HG02798 (cell line): ENCODE results near the gene MLLT6.

Experiments
- ATAC-seq: cut with Tn5 transposase; IDR thresholded peaks from one replicate; pipeline ENCODE4 v1.9.1; 2021; ENCODE audit warnings: mild to moderate bottlenecking; ENCODE audit not compliant: unreplicated experiment, poor library complexity

Gene MLLT6

DNA sequence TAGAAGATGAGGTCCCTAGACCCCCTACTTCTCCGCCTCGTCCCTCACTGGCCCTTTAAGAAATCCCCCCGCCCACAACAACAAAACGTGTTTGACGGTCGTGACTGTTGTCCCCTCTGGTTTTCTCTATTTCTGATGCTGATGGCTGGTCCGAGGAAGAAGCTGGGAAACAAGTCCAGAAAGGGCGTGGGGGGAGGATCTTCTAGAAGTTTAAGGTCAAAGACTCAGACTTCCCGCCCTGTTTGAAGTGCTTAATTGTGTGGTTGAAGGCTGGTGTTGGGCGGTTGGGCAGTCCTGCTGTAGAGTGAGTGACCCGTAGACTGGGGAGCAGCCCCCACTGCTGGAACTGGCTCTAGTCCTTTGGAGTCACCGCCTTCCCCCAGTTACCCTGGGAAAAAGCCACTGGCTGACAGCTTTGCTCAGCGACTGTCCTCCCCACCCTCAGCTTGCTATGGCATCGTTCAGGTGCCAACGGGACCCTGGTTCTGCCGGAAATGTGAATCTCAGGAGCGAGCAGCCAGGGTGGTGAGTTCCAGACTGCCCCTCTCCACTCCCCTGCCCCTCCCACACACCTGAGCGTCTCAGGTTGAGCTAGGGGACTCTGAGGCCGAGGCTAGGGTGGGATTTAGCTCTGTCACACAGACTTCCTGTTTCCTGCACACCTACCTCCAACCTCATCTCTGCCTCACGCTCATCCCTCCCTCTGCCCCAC, 1.6 kb downstream of the MLLT6 start:
- ATAC-seq = no peak

DNA sequence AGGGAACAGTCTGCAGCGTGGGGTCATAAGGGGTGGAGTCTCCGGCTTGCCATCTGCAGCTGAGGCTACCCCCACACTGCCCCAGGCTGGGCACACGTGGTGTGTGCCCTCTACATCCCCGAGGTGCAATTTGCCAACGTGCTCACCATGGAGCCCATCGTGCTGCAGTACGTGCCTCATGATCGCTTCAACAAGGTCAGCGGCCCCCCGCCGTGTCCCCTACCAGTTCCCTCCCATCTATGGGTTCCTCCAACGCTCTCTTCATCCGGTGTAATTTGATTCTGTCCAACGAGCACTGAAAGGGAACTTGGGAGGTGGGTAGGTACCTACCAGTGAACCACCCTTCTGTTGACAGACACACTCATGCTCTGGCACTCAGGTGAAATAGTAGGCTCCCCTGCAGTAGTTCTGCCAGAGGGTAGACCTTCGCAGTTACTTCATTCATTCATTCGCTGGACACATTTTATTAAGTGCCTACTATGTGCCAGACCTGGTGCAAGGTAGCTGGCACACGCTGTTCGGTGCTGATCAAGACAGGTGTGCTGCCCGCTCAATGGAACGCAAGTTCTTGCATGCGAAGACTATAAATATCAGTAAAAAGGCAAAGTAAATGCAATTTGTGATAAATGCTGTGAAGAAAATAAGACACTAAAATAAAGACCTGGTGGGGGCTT, 2.7 kb downstream of the MLLT6 start:
- ATAC-seq = no peak

DNA sequence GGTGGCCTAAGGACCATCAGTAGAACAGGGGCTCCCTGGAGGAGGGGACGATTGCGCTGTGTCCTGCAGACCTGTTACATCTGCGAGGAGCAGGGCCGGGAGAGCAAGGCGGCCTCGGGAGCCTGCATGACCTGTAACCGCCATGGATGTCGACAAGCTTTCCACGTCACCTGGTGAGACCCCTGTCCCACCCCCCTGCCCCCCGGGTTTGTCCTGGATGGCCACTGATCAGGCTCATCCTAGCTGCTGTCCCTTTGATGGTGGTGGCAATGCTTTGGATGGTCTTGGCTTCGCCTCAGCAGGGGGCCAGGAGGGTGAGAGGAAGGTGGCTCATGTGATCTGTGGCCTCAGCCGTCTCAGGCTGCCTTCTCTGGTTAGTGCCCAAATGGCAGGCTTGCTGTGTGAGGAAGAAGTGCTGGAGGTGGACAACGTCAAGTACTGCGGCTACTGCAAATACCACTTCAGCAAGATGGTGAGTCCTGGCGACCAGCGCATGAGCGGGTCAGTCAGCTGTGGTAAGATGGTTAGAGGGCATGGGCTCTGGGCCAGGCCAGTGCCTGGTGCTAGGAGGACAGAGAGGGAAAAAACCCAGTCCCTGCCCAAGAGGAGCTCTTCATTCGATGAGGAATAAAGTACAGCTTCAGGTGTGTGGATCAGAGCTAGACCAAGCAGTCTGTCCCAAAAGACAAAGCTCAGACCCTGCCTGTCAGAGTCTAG, 4.2 kb downstream of the MLLT6 start:
- ATAC-seq = no peak

DNA sequence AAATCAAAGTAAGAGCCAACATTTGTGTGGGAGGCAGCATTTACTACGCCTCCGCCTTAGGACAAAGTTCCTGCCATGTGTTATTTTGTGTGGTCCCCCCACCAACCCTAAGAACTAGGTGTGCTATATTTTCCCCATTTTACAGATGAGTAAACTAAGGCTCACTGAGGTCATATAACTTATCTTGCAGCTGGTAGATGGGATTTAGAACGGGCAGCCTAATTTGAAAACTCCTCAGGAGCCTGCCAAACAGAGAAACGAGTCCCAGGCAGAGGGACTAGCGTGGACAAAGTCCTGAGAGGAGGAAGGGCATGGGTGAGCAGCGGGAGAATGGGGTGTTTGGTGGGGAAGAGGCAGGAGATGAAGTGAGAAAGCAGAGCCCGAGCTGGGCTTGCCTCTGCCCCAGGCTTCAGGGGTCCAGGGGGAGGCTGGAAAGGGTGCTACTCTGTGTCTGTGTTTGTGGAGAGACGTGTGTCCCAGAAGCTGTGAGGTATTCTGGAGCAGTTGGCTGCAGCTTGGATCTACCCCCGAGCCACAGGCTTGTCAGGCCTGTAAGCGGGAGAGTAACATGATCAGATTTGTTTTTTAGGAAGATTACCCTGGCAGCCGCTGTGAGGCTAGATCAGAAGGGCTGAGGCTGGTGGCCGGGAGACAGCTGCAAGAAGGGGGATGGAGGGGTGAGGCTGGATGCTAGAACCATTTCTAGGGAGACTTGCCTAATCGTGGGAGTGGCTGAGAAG, 5.0 kb downstream of the MLLT6 start:
- ATAC-seq = no peak

DNA sequence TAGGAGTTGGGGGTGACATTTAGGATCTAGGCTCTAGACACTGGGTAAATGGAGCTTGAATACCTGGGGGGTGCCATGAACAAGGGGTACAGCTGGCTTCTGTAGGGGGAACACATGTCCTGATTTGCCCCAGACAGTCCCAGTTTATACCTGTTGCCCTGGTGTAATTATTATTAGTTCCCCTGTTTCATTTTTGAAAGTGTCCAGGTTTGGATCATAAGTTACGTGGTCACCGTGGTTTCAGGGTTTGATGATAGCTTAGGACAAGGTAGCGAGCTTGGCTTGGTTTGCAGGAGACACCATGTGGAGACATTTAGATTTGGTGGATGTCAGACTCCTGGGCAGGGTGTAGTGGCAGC, 5.5 kb downstream of the MLLT6 start:
- ATAC-seq = no peak

DNA sequence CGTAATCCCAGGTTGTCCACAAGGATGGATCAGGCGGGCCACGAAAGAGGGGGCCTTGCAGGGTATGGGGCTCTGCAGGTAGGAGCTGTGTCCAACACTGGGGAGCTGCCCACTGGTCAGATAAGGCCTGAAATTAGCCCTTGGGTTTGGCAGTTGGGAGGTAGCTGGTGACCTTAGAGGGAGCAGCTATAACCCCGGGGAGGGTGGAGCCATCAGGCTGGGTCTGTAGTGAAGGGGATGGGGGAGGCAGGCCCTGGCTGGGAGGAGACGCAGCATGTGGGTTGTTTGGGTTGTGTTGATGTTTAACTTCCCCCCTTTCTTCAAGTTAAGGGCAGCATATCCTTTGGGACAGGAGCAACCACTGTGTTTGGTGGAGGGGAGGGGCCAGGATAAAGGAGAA, 5.9 kb downstream of the MLLT6 start:
- ATAC-seq = no peak

DNA sequence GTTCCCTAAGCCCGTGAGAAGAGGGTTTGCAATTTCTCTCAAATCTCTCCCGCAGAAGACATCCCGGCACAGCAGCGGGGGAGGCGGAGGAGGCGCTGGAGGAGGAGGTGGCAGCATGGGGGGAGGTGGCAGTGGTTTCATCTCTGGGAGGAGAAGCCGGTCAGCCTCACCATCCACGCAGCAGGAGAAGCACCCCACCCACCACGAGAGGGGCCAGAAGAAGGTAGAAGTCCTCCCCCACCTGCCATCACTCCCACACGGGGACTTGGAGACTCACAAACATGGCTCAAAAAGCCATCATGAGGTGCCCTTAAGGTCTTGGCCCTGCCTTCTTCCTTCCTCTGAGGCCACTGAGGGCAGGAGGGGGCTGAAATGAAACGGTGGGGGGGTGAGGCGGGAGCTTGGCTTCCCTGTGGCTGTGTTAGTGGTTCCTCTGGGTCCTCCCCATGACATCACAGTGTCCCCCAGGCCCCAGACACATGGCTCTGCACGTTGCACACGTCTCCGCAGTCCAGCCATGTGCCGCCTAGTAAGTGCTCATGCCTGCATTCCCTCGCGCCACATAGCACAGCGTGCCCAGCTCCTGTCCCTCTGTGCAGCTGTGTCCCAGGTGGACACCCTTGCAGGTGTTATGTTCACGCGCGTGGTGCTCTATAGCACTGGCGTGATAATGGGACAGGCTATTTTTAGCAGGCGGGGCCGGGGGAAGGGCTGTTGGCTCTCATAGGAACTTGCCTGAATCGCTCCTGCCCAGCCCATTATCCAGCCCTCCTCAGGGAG, 6.9 kb downstream of the MLLT6 start:
- no peak for ATAC-seq

DNA sequence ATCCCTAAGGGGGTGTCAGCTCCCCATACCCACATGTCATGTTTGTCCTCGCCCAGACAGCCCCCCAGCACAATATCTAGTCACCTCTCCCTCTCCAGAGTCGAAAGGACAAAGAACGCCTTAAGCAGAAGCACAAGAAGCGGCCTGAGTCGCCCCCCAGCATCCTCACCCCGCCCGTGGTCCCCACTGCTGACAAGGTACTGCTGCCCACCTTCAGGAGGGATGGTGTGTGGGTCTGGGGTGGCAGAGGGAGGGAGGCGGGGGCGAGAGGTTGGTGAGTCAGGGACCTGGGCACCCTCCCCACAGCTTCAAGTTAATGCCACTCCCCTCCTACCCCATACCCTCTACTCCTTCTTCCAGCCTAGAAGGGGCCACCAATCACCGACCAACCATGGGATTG, 7.5 kb downstream of the MLLT6 start:
- ATAC-seq = no peak

DNA sequence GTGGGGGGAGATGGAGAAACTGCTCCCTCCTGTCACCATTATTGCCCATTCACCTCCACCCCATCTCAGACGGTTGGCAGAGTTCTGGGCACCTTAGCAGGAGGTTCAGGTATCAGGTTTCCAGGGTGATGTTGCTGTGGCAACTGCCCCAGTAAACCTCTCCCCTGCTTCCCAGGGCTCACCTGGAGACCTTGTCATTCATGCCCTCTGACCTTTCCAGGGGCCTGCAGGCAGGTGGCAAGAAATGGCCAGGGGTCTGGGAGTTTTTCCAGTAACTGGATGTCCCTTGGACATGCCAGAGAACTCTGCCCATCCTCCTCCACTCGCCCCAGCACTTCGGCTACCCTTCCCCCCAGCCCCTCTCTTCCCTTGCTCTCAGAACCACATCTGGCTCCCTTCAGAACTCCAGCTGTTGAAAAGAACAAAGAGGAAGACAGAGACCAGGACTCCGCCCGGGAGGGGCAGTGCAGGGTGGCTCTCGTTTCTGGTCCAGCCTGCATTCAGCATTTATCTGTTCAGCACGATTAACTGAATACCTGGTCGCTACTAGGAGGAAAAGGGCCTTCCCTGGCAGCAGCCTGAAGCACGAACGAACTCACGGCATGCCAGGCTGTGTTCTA, 8.5 kb downstream of the MLLT6 start:
- ATAC-seq = no peak

DNA sequence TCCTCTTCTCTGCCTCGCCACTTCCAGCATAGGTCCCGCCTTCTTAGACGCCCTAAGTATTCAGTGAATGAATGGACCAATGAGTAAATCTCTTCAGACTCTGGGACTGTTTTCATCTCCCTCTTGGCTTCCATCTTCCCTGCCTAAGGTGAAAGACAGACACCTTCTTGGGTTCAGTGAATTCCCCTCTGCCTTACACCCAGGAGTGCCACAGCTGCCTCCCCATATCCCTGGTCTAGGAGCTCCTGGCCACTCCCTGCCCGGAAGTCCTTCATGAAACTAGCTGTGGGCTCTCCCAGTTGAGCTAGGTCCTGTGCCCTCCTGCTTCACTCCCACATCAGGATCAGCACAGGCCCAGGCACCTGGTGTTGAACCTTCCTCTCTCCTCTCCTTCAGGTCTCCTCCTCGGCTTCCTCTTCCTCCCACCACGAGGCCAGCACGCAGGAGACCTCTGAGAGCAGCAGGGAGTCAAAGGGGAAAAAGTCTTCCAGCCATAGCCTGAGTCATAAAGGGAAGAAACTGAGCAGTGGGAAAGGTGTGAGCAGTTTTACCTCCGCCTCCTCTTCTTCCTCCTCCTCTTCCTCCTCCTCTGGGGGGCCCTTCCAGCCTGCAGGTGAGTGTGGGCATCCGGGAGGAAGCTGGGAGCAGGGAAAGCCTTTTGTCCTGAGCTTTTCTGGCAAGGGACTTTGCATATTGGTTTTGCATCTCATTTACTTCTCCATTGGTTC, 10.3 kb downstream of the MLLT6 start:
- ATAC-seq = no peak

DNA sequence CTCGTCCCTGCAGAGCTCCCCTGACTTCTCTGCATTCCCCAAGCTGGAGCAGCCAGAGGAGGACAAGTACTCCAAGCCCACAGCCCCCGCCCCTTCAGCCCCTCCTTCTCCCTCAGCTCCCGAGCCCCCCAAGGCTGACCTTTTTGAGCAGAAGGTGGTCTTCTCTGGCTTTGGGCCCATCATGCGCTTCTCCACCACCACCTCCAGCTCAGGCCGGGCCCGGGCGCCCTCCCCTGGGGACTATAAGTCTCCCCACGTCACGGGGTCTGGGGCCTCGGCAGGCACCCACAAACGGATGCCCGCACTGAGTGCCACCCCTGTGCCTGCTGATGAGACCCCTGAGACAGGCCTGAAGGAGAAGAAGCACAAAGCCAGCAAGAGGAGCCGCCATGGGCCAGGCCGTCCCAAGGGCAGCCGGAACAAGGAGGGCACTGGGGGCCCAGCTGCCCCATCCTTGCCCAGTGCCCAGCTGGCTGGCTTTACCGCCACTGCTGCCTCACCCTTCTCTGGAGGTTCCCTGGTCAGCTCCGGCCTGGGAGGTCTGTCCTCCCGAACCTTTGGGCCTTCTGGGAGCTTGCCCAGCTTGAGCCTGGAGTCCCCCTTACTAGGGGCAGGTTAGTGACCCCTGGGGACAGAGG, 11.4 kb downstream of the MLLT6 start:
- ATAC-seq = no peak

DNA sequence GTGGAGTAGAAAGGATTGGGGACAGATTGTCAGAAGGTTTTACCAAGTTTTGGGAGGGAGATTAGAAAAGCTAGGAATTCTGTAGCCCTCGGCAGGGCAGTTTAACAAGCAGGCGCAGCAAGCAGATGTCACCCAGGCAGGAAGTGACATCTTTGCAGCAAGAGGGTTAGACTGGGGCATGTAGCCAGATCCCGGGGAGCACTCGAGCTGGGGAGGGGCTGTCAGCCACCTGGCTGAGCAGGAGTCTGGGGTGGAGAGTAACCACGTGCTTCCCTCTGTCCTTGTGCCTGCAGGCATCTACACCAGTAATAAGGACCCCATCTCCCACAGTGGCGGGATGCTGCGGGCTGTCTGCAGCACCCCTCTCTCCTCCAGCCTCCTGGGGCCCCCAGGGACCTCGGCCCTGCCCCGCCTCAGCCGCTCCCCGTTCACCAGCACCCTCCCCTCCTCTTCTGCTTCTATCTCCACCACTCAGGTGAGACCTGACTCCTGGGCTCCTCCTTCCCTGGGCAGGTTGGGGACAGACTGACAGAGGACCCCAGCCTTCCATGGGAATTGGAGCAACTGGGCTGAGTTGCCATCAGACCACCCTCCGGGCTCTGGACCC, 12.2 kb downstream of the MLLT6 start:
- no peak for ATAC-seq

DNA sequence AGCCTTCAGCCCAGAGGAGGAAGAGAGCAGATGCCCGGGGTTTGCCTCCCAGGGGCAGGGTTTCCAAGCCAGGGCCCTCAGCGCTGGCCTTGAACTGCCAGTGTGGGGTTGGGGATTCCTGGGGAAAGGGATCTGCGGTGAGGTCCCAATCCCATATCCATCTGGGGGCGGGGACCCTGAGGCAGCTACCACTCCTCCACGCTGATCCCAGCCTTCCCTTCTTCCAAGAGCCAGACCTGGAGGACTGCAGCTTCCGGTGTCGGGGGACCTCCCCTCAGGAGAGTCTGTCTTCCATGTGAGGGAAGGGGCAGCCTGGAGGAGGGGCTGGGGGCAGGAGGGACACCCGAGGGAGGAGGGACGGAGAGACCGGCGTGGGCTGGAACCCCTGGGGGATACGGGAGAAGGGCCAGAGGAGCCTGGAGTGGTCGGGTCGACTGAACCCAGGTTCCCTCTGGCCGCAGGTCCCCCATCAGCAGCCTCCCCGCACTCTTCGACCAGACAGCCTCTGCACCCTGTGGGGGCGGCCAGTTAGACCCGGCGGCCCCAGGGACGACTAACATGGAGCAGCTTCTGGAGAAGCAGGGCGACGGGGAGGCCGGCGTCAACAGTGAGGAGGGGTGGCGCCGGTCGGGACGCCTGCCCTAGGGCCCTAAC, 14.3 kb downstream of the MLLT6 start:
- ATAC-seq = no peak

DNA sequence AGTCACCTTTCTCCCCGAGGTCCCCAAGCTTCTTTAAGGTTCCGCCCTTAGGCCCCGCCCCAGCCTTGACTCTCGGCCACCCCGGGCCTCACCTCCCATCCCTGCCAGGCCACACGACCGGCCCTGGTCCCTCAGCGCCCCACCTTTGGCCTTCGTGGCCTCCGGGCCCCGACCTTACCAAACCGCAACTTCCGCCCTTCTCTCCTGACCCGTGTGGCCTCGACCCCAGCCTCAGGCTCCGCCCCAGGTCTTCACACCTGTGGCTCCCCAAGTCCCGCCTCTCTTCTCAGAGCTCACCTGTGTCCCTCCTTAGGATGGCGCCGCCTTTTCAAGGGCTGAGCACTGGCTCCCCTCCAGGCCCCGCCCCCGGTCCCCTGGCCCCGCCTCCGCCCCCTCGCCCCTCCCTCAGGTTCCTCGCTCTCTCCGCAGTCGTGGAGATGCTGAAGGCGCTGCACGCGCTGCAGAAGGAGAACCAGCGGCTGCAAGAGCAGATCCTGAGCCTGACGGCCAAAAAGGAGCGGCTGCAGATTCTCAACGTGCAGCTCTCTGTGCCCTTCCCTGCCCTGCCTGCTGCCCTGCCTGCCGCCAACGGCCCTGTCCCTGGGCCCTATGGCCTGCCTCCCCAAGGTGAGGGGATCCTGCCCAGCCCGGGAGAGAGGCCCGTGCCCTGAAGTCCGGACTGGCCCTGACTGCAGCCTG, 15.0 kb downstream of the MLLT6 start:
- ATAC-seq = no peak

DNA sequence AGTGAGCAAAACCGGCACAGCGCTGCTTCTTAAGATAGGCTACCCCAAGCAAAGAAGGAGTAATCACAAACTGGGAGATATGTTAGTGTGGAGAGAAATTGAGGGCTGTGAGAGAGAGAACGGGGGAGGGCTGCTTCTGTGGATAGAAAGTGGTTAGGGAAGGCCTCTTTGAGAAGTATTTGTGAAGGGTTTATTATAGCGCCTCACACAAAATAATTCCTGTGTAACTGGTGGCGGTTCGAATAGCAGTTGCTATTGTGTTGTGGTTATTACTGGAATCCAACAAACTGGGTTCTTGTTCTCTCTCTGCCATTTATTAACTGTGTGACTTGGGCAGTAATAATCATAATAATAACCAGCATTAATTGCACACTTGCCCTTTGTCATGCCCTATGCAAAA, 15.9 kb downstream of the MLLT6 start:
- no peak for ATAC-seq

DNA sequence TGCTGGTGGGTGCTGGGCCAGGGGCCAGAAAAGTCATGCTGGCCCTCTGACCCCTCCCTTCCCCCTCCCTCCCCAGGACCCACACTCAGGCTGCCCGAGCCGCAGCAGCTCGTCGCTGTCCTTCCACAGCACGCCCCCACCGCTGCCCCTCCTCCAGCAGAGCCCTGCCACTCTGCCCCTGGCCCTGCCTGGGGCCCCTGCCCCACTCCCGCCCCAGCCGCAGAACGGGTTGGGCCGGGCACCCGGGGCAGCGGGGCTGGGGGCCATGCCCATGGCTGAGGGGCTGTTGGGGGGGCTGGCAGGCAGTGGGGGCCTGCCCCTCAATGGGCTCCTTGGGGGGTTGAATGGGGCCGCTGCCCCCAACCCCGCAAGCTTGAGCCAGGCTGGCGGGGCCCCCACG, 16.7 kb downstream of the MLLT6 start:
- no peak for ATAC-seq

DNA sequence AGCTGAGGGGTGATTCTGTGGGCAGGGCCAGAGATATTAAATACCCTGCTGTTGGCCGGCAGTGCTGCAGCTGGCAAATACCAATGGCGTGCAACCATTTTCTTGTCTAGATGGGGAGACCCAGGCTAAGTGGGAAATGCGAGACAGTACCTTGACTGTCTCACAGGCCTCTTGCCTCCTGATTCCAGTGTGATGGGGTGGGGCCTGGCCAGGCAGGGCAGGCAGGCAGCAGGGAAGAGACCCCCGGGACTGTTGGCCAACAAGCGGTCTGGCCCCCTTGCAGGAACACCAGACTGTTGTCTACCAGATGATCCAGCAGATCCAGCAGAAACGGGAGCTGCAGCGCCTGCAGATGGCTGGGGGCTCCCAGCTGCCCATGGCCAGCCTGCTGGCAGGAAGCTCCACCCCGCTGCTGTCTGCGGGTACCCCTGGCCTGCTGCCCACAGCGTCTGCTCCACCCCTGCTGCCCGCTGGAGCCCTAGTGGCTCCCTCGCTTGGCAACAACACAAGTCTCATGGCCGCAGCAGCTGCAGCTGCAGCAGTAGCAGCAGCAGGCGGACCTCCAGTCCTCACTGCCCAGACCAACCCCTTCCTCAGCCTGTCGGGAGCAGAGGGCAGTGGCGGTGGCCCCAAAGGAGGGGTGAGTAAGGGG, 19.4 kb downstream of the MLLT6 start:
- no peak for ATAC-seq
